ENCODE measurements around the gene CLDN25. TPM values are rescaled to one million over a fixed set of nuclear protein-coding genes. Genes with fewer than 3 reads are reported as not detected.

Gene CLDN25
- total and polyA plus RNA-seq, 2 of the 13 experiments (the other 11 are each of a cell fraction or from before 2014, with no cell fraction given): not detected

- TF ChIP-seq MLXIP (CRISPR knock-in tag; IDR thresholded peaks at IDR 0.05; ENCODE audit: borderline replicate concordance): no peak
- no peak for TF ChIP-seq ZNF512 (CRISPR knock-in tag; IDR thresholded peaks at IDR 0.05)
- TF ChIP-seq GRHL1 (CRISPR knock-in tag; conservative IDR thresholded peaks at IDR 0.05): no peak
- TF ChIP-seq ELF1 (CRISPR knock-in tag; IDR thresholded peaks at IDR 0.05): peak; percentile 95
- TF ChIP-seq ZNF18 (CRISPR knock-in tag; IDR thresholded peaks at IDR 0.05; ENCODE audit: insufficient replicate concordance): no peak
- TF ChIP-seq SKIL (CRISPR knock-in tag; IDR thresholded peaks at IDR 0.05; ENCODE audit: borderline replicate concordance): no peak
- TF ChIP-seq SAP130 (CRISPR knock-in tag; IDR thresholded peaks at IDR 0.05; ENCODE audit: low read depth): peak; percentile 86
- no peak for TF ChIP-seq ATF4 (CRISPR knock-in tag; IDR thresholded peaks at IDR 0.05)
- no peak for TF ChIP-seq ZBTB20 (CRISPR knock-in tag; IDR thresholded peaks at IDR 0.05; ENCODE audit: borderline replicate concordance, low read depth)
- peak; percentile 94; the same call in 1 of the 2 replicates for TF ChIP-seq KDM2A (CRISPR knock-in tag; IDR thresholded peaks at IDR 0.05; ENCODE audit: borderline replicate concordance, low read depth)
- no peak for TF ChIP-seq ZNF639 (CRISPR knock-in tag; conservative IDR thresholded peaks at IDR 0.05)
- no peak for TF ChIP-seq HMG20B (CRISPR knock-in tag; conservative IDR thresholded peaks at IDR 0.05)
- no peak for TF ChIP-seq ZFP36L2 (CRISPR knock-in tag; IDR thresholded peaks at IDR 0.05)
Observed at GRCh38 chr11:113773416-113774173, 6.0 kb upstream of the CLDN25 start, which contains the start of gene ZW10 (continued).
